NCI-H524 (cell line): ENCODE data around the gene TXNDC2.

Experiments
- DNase-seq, 2 experiments: peaks; one replicate each; lab custom pipeline; 2025; lab: John Stamatoyannopoulos, UW

Gene TXNDC2

GRCh38 chr18:9913526-9914333 is 28.0 kb downstream of the TXNDC2 start, which contains the start of gene VAPA:
Gene VAPA (plus strand): TSS chr18:9914016. CDS start chr18:9914257, 241 bp downstream.
- peak; percentile 89 to 93 for DNase-seq

- DNase-seq, result no peak
These were observed 28.5 kb downstream of the TXNDC2 start for GRCh38 chr18:9914334-9914583.

GRCh38 chr18:9914584-9915290 is 29.0 kb downstream of the TXNDC2 start:
- DNase-seq, result peak in 1 of 2 experiments; percentile 14

GRCh38 chr18:9915291-9916076 is 29.7 kb downstream of the TXNDC2 start:
- DNase-seq, result no peak

- no peak for DNase-seq
These were observed 30.4 kb downstream of the TXNDC2 start for GRCh38 chr18:9916077-9916639.

GRCh38 chr18:9916808-9917207 is 31.0 kb downstream of the TXNDC2 start:
- DNase-seq, result no peak

- DNase-seq, result no peak
These were observed 32.4 kb downstream of the TXNDC2 start for GRCh38 chr18:9918016-9918680.

GRCh38 chr18:9919564-9920232 is 33.9 kb downstream of the TXNDC2 start:
- no peak for DNase-seq

- DNase-seq, result no peak
These were observed 37.0 kb downstream of the TXNDC2 start for GRCh38 chr18:9922592-9923311.

- DNase-seq, result no peak
These were observed 38.7 kb downstream of the TXNDC2 start for GRCh38 chr18:9924371-9924943.

- no peak for DNase-seq
These were observed 39.6 kb downstream of the TXNDC2 start for GRCh38 chr18:9925369-9925768.

GRCh38 chr18:9925795-9926194 is 40.0 kb downstream of the TXNDC2 start:
- DNase-seq, result no peak

- DNase-seq, result no peak
These were observed 40.6 kb downstream of the TXNDC2 start for GRCh38 chr18:9926223-9926894.

- DNase-seq, result no peak
These were observed 41.2 kb downstream of the TXNDC2 start for GRCh38 chr18:9926977-9927376.

- DNase-seq, result no peak
These were observed 41.8 kb downstream of the TXNDC2 start for GRCh38 chr18:9927392-9928063.

GRCh38 chr18:9928646-9929259 is 43.0 kb downstream of the TXNDC2 start:
- no peak for DNase-seq

- DNase-seq, result no peak
These were observed 44.6 kb downstream of the TXNDC2 start for GRCh38 chr18:9930299-9930884.

- DNase-seq, result no peak
These were observed 45.4 kb downstream of the TXNDC2 start for GRCh38 chr18:9931146-9931545.
